Measurements from ENCODE around the gene ADCY5. TPM values are rescaled to one million over a fixed set of nuclear protein-coding genes. Genes with fewer than 3 reads are reported as not detected.

ADCY5 gene
- total RNA-seq, 1 donor: under 0.01 TPM

DNA sequence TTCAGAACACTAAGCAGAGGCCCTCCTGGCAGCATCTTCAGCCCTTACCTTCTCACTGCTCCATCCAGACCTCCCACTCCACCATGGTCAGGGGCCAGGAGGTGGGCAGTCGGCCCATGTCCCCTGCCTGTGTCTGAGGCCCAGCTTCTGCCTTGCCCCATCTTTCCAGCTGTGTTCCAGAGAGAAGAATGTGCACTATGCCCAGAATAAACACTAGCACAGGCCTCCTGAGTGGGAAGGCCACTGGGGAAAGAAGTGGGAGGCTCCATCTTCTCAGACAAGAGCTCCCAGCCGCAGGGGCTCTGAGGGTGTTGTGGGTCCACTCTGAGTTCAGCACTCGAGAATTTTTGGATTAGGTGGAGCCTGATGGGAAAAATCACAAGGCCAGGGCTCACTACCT is 44.5 kb downstream of the ADCY5 start:
- H3K4me3 ChIP-seq (ENCODE audit: low read depth, low read length): no peak overlapping the region
- no peak for DNase-seq (ENCODE audit: low read depth)
- TF ChIP-seq, protein P1, sequence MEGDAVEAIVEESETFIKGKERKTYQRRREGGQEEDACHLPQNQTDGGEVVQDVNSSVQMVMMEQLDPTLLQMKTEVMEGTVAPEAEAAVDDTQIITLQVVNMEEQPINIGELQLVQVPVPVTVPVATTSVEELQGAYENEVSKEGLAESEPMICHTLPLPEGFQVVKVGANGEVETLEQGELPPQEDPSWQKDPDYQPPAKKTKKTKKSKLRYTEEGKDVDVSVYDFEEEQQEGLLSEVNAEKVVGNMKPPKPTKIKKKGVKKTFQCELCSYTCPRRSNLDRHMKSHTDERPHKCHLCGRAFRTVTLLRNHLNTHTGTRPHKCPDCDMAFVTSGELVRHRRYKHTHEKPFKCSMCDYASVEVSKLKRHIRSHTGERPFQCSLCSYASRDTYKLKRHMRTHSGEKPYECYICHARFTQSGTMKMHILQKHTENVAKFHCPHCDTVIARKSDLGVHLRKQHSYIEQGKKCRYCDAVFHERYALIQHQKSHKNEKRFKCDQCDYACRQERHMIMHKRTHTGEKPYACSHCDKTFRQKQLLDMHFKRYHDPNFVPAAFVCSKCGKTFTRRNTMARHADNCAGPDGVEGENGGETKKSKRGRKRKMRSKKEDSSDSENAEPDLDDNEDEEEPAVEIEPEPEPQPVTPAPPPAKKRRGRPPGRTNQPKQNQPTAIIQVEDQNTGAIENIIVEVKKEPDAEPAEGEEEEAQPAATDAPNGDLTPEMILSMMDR (IDR thresholded peaks at IDR 0.05; ENCODE audit: insufficient read depth, low read length): no peak

DNA sequence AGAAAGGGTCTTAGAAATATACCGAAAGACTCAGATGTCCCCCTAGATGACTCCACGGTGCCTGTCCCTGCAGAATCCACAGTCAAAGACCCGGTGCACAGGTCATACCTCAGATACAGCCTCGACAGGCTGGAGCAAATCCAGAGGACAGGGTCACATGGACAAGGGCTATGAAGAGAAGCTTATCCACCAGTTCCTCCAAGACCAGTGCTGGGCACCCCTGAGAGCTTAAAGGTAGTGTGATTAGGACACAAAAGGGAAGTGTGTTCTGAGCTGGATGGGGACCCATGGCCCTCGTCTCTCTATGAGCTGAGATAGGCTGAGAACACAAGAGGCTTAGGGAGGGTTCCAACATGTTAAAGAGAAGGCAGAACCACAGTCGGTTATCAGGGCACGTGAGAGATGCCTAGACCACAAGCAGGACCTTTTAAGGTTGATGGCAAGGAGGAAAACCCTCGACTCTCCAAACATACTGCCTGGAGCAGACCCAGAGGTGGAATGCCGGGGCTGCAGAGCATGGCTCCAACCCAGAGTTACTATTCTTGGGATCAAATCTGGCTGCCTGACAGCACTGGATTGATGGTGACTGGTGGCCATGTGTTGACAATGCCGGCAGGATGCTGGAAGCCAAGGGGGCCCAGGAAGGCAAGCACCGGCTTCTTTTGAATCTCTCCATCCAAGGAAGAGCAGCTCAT is 46.9 kb downstream of the ADCY5 start:
- TF ChIP-seq, protein P1 (IDR thresholded peaks at IDR 0.05; ENCODE audit: insufficient read depth, low read length): no peak
- no peak overlapping the region for H3K4me3 ChIP-seq (ENCODE audit: low read depth, low read length)
- no peak for DNase-seq (ENCODE audit: low read depth)

DNA sequence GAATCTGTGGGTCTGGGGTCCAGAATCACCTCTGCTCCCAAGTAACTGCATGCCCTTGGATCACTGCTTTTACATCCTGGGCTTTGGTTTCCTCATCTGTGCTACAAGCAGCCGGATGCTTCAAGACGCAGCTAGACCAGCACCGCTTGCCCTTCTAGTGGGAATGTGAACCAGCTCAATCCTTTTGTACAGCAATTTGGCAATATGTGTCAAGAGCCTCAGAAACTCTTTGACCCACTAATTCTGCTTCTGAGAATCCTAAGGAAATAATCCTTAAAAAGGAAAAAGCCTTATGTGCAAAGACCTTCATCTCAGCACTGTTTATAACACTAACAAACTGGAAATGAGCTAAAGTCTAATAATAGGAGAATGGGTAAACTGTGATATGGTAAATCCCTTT is 48.7 kb downstream of the ADCY5 start:
- H3K4me3 ChIP-seq (ENCODE audit: low read depth, low read length): no peak overlapping the region
- no peak for DNase-seq (ENCODE audit: low read depth)
- TF ChIP-seq, protein P1 (IDR thresholded peaks at IDR 0.05; ENCODE audit: insufficient read depth, low read length): no peak

DNA sequence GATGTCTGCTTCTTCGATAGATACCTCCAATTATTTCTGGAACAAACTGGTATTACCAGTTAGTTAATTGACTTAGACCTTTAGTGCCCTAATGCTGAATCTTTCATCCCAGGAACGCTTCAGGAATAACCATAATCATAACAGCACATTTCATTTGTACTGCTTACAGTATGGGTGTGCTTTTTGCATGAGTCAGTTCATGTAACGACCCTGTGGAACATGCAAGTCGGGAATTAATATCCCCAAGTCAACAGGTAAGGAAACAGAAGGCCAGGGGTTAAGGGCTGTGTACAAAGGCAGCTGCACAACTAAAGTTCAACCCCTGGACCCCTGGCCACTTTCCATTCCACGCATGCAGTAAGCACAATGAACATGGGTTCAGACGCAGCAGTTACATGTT is 49.2 kb downstream of the ADCY5 start:
- TF ChIP-seq, protein P1 (IDR thresholded peaks at IDR 0.05; ENCODE audit: insufficient read depth, low read length): no peak
- H3K4me3 ChIP-seq (ENCODE audit: low read depth, low read length): no peak overlapping the region
- no peak for DNase-seq (ENCODE audit: low read depth)

GRCh38 chr3:123397921-123398785 is 50.7 kb downstream of the ADCY5 start:
- H3K4me3 ChIP-seq (ENCODE audit: low read depth, low read length): no peak overlapping the region
- TF ChIP-seq, protein P1 (IDR thresholded peaks at IDR 0.05; ENCODE audit: insufficient read depth, low read length): no peak
- no peak for DNase-seq (ENCODE audit: low read depth)

GRCh38 chr3:123397050-123397590 is 51.8 kb downstream of the ADCY5 start:
- TF ChIP-seq, protein P1 (IDR thresholded peaks at IDR 0.05; ENCODE audit: insufficient read depth, low read length): no peak
- H3K4me3 ChIP-seq (ENCODE audit: low read depth, low read length): no peak overlapping the region
- no peak for DNase-seq (ENCODE audit: low read depth)

All from fibroblast of the aortic adventitia (primary cell).